SK-N-SH treated with all-trans-retinoic acid at 6 μM for 48 hours (cell line): Measurements from ENCODE around the gene HPCAL1.

ENCODE experiments used
- ARNTL ChIP-seq: fragments of 450-650 bp; formaldehyde crosslinking; IDR thresholded peaks from 2 replicates; pipeline ENCODE4 v1.5.0; 2020; ENCODE audit warnings: low read depth, mild to moderate bottlenecking, moderate library complexity, borderline replicate concordance
- GLIS3 ChIP-seq: fragments of 250-450 bp; sonication (Bioruptor Pico); IDR thresholded peaks from 2 replicates; pipeline ENCODE4 v1.5.0; 2020; ENCODE audit warnings: mild to moderate bottlenecking, moderate library complexity
- OSR1 ChIP-seq: fragments of 250-450 bp; sonication (Bioruptor Pico); IDR thresholded peaks from 2 replicates; pipeline ENCODE4 v1.8.0; 2022; ENCODE audit warnings: moderate library complexity, mild to moderate bottlenecking, inconsistent platforms
- RARB ChIP-seq: fragments of 250-450 bp; sonication (Bioruptor Pico); IDR thresholded peaks from 2 replicates; pipeline ENCODE4 v1.8.0; 2021; ENCODE audit warnings: mild to moderate bottlenecking, moderate library complexity
- SNAI2 ChIP-seq: fragments of 250-450 bp; sonication (Bioruptor Pico); IDR thresholded peaks from 2 replicates; pipeline ENCODE4 v1.5.0; 2020; ENCODE audit warnings: mild to moderate bottlenecking, moderate library complexity
- TOX ChIP-seq: fragments of 250-450 bp; sonication (Bioruptor Pico); IDR thresholded peaks from 2 replicates; pipeline ENCODE4 v1.8.0; 2021; ENCODE audit warnings: mild to moderate bottlenecking, moderate library complexity, borderline replicate concordance
- ZFP30 ChIP-seq: fragments of 450-650 bp; formaldehyde crosslinking; IDR thresholded peaks from 2 replicates; pipeline ENCODE4 v1.5.0; 2022; ENCODE audit warnings: mild to moderate bottlenecking, moderate library complexity
- ZNF70 ChIP-seq: fragments of 450-650 bp; formaldehyde crosslinking; IDR thresholded peaks from 2 replicates; pipeline ENCODE4 v1.5.0; 2020; ENCODE audit warnings: mild to moderate bottlenecking, moderate library complexity
- ZNF8 ChIP-seq: fragments of 450-650 bp; formaldehyde crosslinking; IDR thresholded peaks from 2 replicates; pipeline ENCODE4 v1.5.0; 2020; ENCODE audit warnings: mild to moderate bottlenecking, moderate library complexity
- TF ChIP-seq, protein P1 (sequence below): fragments of 250-450 bp; sonication (Bioruptor Pico); IDR thresholded peaks from 2 replicates; pipeline ENCODE4 v1.8.0; 2020; ENCODE audit warnings: mild to moderate bottlenecking, moderate library complexity, borderline replicate concordance
- TF ChIP-seq, protein P2 (sequence below): fragments of 250-450 bp; sonication (Bioruptor Pico); IDR thresholded peaks from 2 replicates; pipeline ENCODE4 v1.5.0; 2020; ENCODE audit warnings: mild to moderate bottlenecking, moderate library complexity
- TF ChIP-seq, protein P3 (sequence below): fragments of 250-450 bp; sonication (Bioruptor Pico); IDR thresholded peaks from 2 replicates; pipeline ENCODE4 v1.5.1; 2020; ENCODE audit warnings: low read depth, mild to moderate bottlenecking, moderate library complexity
- TF ChIP-seq, protein P4 (sequence below): fragments of 250-450 bp; sonication (Bioruptor Pico); IDR thresholded peaks from 2 replicates; pipeline ENCODE4 v1.5.1; 2021; ENCODE audit warnings: mild to moderate bottlenecking, moderate library complexity
- TF ChIP-seq, protein P5 (sequence below): fragments of 250-450 bp; sonication (Bioruptor Pico); IDR thresholded peaks from 2 replicates; pipeline ENCODE4 v1.8.0; 2021; ENCODE audit warnings: low read depth, mild to moderate bottlenecking, moderate library complexity, borderline replicate concordance

DNA sequence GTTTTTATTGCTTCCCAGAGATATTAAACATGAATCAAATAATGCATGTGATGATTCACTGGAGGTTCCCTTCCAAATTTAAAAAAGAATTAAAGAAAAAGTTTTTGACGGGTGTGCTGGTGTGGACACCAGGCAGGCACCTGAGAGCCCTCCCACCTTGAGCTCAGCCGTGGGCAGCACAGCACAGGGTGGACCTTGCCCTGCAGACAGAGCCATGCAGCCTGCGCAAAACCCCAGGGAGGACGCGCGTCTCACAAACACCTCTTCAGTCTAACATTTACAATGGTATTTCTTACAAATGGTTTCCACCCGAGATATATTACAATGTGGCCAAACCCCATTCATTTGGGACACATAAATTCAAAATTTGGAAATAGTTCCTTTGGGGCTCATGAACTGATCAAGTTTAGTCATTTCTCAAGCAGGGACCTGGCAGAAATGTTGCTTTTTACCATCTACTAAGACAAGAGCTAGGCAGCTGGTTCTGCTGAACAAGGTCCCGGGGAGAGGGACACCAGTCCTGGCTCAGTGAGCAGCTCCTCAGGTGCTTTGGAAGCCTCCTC, 100.0 kb downstream of the HPCAL1 start:
- TF ChIP-seq, protein P1, sequence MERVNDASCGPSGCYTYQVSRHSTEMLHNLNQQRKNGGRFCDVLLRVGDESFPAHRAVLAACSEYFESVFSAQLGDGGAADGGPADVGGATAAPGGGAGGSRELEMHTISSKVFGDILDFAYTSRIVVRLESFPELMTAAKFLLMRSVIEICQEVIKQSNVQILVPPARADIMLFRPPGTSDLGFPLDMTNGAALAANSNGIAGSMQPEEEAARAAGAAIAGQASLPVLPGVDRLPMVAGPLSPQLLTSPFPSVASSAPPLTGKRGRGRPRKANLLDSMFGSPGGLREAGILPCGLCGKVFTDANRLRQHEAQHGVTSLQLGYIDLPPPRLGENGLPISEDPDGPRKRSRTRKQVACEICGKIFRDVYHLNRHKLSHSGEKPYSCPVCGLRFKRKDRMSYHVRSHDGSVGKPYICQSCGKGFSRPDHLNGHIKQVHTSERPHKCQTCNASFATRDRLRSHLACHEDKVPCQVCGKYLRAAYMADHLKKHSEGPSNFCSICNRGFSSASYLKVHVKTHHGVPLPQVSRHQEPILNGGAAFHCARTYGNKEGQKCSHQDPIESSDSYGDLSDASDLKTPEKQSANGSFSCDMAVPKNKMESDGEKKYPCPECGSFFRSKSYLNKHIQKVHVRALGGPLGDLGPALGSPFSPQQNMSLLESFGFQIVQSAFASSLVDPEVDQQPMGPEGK (CRISPR knock-in tag): no peak
- no peak for TF ChIP-seq ARNTL
- no peak for TF ChIP-seq ZNF8 (CRISPR knock-in tag)
- TF ChIP-seq SNAI2 (CRISPR knock-in tag): no peak
- TF ChIP-seq TOX (CRISPR knock-in tag): no peak
- no peak for TF ChIP-seq ZNF70 (CRISPR knock-in tag)
- no peak for TF ChIP-seq ZFP30 (CRISPR knock-in tag)
- TF ChIP-seq, protein P2, sequence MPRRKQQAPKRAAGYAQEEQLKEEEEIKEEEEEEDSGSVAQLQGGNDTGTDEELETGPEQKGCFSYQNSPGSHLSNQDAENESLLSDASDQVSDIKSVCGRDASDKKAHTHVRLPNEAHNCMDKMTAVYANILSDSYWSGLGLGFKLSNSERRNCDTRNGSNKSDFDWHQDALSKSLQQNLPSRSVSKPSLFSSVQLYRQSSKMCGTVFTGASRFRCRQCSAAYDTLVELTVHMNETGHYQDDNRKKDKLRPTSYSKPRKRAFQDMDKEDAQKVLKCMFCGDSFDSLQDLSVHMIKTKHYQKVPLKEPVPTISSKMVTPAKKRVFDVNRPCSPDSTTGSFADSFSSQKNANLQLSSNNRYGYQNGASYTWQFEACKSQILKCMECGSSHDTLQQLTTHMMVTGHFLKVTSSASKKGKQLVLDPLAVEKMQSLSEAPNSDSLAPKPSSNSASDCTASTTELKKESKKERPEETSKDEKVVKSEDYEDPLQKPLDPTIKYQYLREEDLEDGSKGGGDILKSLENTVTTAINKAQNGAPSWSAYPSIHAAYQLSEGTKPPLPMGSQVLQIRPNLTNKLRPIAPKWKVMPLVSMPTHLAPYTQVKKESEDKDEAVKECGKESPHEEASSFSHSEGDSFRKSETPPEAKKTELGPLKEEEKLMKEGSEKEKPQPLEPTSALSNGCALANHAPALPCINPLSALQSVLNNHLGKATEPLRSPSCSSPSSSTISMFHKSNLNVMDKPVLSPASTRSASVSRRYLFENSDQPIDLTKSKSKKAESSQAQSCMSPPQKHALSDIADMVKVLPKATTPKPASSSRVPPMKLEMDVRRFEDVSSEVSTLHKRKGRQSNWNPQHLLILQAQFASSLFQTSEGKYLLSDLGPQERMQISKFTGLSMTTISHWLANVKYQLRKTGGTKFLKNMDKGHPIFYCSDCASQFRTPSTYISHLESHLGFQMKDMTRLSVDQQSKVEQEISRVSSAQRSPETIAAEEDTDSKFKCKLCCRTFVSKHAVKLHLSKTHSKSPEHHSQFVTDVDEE (CRISPR knock-in tag): no peak
- no peak for TF ChIP-seq OSR1 (CRISPR knock-in tag)
- TF ChIP-seq, protein P3, sequence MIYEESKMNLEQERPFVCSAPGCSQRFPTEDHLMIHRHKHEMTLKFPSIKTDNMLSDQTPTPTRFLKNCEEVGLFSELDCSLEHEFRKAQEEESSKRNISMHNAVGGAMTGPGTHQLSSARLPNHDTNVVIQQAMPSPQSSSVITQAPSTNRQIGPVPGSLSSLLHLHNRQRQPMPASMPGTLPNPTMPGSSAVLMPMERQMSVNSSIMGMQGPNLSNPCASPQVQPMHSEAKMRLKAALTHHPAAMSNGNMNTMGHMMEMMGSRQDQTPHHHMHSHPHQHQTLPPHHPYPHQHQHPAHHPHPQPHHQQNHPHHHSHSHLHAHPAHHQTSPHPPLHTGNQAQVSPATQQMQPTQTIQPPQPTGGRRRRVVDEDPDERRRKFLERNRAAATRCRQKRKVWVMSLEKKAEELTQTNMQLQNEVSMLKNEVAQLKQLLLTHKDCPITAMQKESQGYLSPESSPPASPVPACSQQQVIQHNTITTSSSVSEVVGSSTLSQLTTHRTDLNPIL (CRISPR knock-in tag): no peak
- TF ChIP-seq, protein P4, sequence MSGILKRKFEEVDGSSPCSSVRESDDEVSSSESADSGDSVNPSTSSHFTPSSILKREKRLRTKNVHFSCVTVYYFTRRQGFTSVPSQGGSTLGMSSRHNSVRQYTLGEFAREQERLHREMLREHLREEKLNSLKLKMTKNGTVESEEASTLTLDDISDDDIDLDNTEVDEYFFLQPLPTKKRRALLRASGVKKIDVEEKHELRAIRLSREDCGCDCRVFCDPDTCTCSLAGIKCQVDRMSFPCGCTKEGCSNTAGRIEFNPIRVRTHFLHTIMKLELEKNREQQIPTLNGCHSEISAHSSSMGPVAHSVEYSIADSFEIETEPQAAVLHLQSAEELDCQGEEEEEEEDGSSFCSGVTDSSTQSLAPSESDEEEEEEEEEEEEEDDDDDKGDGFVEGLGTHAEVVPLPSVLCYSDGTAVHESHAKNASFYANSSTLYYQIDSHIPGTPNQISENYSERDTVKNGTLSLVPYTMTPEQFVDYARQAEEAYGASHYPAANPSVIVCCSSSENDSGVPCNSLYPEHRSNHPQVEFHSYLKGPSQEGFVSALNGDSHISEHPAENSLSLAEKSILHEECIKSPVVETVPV (CRISPR knock-in tag): no peak
- TF ChIP-seq RARB (CRISPR knock-in tag): no peak
- TF ChIP-seq GLIS3 (CRISPR knock-in tag): no peak
- TF ChIP-seq, protein P5, sequence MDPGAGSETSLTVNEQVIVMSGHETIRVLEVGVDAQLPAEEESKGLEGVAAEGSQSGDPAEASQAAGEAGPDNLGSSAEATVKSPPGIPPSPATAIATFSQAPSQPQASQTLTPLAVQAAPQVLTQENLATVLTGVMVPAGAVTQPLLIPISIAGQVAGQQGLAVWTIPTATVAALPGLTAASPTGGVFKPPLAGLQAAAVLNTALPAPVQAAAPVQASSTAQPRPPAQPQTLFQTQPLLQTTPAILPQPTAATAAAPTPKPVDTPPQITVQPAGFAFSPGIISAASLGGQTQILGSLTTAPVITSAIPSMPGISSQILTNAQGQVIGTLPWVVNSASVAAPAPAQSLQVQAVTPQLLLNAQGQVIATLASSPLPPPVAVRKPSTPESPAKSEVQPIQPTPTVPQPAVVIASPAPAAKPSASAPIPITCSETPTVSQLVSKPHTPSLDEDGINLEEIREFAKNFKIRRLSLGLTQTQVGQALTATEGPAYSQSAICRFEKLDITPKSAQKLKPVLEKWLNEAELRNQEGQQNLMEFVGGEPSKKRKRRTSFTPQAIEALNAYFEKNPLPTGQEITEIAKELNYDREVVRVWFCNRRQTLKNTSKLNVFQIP (CRISPR knock-in tag): no peak
